ENCODE results near the gene GTF2E1.
"Not testable (repeated sequence)": the region's sequence is repeated elsewhere in the genome, so short reads cannot be mapped to it uniquely, and the experiment has no call there.

The GTF2E1 gene

DNA sequence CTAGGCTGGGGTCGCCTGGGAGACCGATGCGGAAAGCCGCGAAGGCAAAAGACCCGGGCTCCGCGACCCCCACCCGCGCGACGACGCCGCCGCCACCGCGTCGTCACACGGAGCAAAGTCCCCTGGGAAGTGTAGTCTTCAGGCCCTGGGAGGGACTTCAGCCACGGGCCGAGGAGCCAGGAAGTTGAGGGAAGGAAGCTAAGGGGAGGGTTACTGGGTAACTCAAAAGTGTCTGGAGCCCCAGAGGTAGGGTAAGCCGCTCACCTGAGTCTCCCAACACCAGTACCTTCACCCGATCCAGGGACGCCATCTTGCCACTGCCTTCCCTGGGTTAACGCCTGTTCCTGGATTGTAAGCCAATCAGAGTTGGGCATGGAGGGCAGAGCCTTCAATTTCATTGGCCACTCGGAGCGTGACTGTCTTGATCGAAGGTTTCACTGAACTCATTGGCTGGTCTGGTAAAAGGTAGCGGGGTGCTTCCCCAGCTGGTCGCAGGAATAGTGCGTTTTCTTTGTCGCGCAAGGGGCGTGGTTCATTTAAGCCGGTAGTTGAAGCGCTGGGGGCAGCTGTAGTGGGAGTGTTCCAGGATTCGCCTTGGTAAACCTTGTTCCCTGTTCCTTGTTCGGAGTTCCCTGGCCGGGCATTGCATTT is at the start of gene GTF2E1, which contains the start of gene RABL3:
GTF2E1 (plus strand) TSS at position 547 of the 651 bp plus-strand sequence. CDS start 7,809 bp downstream, outside the sequence.
RABL3 (minus strand) TSS at position 319 of the 651 bp plus-strand sequence; CDS start at position 310, 9 bp downstream.
- DNase-seq (ENCODE audit: low read depth in 2 of 2) = peak; percentile 100

DNA sequence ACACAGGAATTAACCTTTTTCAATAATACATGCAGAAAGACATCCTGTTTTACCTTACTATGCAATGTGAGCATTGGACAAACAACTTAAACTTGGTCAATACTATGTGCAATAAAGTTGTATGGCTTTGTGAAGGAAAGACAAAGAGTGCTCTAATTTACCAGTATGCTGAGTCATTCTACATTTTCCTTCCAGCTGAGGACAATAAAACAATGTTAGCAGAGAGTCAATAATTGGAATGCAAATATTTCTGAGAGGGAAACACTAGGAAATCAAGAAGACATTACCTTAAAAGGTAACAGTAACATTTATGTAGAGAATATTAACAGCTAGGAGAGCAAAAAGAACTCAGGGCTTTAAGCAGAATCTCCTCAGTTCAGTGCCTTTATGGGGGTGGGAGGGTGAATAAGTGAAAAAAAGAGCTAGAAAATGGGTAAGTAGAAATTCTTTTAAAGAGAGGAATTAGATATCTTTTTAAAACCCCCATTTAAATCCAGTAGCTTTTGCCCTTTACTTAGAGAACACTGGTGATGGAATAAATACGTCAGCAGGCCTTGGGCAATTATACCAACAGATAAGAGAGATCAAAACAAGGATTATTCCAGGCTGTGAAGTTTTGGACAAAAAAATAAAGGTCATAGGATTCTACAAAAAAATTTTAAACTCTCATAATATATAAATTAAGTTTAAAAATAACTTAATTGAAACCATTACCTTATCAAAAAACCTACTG is 48.9 kb upstream of the GTF2E1 start:
- peak; percentile 69 to 80 for DNase-seq (ENCODE audit: low read depth in 2 of 2)

DNA sequence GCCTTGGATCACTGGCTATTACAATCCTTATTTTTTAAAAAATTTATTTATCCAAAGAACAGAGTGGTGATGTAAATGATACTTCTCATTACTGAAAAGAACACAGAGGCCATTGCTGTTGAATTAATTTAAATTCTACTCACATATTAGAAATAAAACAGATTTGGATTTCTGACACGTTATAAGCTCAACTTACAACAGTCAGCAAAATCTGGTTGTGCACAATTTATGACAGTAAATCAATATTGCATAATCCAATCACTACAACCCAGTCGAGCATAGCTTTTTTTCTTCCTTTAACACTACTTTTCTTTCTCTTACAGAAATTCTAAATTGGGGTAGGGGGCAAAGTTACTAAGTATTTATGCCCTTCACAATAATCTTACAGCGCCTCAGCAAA is 43.2 kb upstream of the GTF2E1 start:
- DNase-seq (ENCODE audit: low read depth in 2 of 2) = no peak

DNA sequence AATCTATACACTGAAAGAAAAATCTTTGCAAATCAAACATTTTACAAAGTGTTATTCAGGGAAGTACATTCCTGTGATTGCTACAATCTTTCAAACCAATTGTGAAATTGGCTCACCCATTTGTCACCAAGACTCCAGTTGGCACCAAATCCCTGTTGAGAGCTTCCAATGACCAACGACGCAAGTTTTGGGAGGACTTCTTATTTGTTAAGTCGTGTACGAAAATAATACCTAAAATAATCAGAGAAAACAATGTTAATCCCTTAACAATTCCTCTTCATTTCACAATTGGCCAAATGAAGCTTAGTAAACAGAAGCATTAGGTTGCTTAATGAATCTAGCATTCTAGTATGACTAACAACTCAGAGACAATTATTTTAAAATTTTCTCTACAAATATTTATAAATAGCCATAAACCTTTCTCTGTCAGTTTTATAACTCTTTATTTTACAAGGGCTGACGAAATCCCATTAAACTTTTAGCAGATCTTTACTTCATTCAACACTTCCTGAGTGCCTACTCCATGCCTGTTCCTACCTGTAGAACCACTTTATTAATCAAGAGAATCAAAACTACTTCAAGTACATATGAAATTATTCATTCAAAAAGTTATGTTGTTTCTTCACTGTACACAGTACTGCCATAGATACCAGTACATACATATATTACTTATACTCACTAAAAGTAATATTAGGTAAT is 36.5 kb upstream of the GTF2E1 start:
- DNase-seq (ENCODE audit: low read depth in 2 of 2) = no peak

DNA sequence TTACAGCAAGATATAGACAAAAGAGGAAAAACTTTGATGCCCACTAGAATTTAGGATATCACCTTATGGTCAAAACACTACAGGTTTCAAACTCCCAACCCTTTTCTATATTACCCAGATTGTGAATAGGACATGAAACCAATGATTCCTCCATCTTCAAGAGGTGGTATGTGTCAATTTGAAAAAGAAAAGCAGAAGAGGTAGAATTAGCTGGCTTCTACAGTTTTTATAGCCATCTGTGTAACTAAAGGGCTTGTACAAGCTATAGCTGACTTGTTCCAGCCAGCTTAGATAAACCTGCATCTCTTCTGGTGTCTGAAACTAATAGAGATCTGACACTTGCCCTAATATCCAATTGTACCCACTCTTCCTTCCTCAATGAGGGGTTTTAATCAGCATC is 35.6 kb upstream of the GTF2E1 start:
- no peak for DNase-seq (ENCODE audit: low read depth in 2 of 2)

DNA sequence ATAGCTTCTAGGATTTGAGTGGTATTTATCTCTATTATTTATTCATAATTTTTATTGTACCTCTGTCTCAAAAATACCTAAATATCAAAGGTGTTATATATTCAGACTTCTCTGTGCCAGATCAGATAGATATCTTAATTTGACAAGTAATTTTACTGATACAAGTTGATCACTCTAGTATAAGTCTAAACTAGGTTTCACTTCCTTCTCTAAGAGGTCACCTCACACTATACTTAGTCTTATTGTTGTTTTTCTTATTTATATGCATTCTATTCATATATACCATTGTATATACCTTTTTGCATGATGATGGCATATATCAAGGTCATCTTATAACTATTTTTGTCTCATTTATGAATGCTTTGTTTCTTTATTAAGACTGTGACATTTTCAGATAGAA is 34.1 kb upstream of the GTF2E1 start:
- no peak for DNase-seq (ENCODE audit: low read depth in 2 of 2)

DNA sequence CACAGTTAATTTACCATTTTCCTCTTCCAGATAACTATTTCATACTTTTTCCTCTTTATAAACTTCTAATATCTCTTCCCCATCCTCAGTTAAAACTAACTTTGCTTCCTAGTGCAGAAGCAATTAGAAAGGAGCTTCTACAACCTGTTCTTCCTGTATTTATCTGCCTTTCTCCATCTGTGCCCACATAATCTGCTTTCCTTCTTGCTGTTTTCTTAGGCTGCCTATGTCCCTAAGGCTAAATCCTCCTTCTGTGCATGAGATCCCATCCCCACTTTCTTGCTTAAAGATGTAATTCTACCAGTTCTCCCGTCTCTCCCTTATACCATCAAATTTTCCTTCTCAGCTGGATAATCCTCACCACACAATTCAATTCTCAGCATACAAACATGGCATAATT is 32.2 kb upstream of the GTF2E1 start:
- no peak for DNase-seq (ENCODE audit: low read depth in 2 of 2)

DNA sequence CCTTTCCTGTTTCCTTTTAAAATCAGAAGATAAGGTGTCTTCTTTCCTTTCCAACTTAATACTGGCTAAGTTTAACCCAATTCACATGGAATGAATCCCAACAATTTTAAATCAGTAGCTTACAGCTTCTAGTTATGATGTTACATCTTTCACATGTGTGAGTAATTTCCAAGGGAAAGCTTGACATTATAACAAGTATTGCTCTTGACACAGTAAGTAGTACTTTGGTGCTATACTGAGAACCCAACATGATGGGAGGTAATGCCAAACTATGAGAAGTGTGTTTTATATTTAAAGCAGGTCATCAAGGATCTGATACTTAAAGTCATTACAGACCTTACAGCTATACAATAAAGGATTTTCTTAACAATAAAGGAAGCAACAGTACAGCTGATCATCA is 29.3 kb upstream of the GTF2E1 start:
- DNase-seq (ENCODE audit: low read depth in 2 of 2) = no peak

DNA sequence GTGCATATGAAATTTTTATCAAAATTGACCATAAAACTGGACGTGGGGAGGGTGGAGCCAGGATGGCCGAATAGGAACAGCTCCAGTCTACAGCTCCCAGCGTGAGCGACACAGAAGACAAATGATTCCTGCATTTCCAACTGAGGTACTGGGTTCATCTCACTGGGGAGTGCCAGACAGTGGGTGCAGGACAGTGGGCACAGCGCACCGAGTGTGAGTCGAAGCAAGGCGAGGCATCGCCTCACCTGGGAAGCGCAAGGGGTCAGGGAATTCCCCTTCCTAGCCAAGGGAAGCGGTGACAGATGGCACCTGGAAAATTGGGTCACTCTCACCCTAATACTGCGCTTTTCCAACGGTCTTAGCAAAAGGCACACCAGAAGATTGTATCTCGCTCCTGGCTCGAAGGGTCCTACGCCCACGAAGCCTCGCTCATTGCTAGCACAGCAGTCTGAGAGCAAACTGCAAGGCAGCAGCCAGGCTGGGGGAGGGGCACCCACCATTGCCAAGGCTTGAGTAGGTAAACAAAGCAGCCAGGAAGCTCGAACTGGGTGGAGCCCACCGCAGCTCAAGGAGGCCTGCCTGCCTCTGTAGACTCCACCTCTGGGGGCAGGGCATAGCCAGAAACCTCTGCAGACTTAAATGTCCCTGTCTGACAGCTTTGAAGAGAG is 23.2 kb upstream of the GTF2E1 start:
- not testable (repeated sequence) for DNase-seq (ENCODE audit: low read depth in 2 of 2)

DNA sequence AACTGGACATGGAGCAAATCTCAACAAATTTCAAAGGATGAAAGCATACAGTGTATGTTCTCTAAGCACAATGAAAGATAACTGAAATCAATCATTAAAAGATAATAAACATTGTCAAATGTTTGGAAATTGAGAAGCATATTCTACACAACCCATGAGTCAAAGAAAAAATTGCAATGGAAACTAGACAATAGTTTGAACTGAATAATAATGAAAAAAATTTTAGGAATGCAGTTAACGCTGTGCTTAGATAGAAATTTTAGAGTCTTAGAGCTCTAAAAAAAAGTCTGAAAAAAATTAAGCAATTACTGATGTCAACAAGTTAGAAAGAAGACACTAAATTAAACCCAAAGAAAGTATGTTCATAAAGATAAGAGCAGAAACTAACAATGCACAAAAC is 15.8 kb upstream of the GTF2E1 start:
- DNase-seq (ENCODE audit: low read depth in 2 of 2) = no peak

DNA sequence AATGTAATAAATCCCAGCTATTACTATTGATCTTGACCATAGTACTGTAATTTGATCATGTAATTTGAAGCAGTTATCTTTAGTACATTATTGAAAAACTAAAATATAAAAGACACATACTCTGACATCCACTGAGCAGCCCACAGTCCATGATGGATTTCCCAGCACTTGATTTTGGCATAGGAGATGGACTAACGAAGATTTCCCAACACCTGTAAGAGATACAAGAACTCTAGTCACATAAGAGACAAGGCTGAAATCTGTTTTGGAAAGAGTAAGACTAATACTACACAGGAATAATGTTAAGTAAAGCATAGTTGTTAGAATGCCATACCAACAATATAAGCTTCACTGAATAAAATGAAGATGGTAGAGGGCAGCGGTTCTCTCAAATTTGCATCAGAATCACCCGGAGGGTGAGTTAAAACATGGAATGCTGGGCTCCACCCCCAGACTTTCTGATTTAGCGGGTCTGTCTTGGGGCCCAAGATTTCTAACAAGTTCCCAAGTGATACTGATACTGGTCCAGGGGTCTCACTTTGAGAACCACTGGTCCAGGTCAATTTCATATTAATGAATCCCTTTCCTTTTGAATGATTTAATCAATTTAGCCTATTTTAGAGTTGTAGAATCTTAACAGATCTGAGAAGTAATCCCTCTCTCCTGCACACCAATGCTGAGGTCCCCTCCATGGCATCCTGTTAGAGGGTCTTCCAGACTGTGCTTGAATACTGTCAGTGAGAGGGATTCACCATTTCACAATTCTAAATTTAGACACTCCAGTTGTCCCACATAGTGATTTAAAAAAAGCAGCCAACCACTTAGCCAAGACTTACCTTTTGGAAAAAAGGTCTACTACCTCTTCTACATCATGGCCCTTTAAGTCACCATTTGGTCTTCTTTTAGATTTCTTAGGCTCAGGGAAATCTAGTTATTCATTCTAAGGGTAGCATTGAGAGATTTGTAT is 11.7 kb upstream of the GTF2E1 start:
- DNase-seq (ENCODE audit: low read depth in 2 of 2) = no peak

DNA sequence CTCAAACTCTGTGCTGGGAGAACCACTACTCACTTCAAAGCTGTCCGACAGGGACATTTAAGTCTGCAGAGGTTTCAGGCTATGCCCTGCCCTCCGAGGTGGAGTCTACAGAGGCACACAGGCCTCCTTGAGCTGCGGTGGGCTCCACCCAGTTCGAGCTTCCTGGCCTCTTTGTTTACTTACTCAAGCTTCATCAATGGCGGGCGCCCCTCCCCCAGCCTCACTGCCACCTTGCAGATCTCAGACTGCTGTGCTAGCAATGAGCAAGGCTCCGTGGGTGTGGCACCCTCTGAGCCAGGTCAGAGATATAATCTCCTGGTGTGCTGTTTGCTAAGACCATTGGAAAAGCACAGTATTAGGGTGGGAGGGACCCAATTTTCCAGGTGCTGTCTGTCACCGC is 4.5 kb upstream of the GTF2E1 start:
- DNase-seq (ENCODE audit: low read depth in 2 of 2) = not testable (repeated sequence)

DNA sequence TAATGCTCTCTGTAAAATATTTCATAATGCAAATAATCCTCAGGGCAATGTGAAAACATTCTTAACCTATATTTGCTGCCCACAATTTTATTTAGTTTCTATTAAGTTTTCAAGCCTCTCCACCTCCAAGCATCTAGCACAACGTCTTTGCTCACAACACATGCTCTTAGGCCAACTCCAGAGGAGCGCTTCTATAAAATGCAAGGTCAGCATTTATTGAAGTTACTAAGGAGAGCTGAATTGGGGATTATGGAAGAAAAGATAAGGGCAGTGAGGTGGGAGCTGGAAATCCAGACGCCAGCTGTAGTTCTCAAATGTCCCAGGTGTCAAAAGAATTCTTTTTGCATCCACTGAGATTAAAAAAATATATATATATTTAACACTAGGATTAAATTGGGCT is 1.2 kb upstream of the GTF2E1 start:
- DNase-seq (ENCODE audit: low read depth in 2 of 2) = no peak

DNA sequence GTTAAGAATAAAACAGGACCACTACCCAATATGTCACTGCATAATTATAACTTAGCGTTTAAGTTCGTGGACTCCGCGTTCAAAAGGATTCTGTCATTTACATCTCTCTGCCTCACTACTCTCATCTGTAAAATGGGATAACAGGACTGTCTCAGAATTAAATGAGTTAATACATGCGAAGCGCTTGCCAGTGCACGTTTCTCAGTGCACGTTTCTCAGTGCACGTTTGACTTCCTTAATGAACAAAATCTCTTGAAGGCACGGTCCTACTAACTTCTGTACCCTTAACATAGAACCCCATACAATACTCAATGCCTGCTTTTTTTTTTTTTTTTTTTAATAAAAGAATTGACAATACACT is 727 bp upstream of the GTF2E1 start:
- DNase-seq (ENCODE audit: low read depth in 2 of 2) = no peak

DNA sequence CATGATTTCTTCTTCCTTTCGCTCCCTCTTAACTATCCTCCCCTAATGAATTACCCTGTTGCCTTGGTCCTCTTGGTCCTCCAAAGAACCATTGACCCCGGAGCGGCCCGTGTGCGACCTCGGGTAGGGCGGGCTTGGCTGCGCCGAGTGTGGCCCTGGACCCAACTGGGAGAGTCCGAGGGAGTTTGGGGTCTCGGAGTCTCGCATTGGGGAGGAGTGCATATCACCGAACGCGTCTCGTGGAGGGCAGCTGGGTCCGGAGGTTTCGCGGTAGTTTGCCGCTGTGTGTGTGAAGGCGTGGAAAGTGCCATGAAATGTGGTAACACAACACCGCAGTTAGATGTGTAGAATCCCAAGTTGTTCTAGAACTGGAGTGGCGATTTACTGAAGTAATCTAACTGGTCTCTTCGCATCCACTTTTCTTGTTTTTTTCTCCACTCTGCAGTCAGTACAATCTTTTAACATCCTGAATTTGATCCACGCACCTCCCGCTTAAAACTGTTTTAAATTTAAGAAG is 363 bp downstream of the GTF2E1 start:
- no peak for DNase-seq (ENCODE audit: low read depth in 2 of 2)

DNA sequence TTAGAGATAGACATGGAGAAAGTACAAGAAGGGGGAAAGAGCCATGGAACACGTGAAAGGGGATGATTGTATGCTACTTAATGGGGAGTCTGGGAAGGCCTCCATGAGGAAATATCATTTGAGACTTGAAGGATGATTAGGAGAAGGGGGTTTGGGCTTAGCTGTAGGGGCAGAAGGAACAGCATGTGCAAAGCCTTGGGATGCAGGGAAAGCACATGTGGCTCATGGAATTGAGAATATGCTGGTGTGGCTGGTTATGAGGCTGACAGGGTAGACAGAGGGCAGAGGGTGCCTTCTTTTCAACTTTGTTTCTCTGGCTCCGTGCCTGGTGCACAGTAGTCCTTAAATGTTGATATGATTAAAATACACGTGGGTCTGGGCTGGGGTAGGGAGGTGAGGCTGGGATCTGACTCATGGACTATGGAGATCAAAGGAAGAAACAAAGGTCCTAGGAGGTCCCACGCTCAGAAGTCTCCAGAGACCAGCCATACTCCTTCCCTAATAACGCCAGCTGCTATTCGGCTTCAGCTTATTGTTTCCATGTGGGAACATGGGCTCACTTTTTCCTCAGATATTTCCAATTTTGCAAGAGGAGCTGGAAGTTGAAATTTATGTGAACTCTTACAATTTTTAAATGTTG is 1.1 kb downstream of the GTF2E1 start:
- peak; percentile 32 to 33 for DNase-seq (ENCODE audit: low read depth in 2 of 2)

DNA sequence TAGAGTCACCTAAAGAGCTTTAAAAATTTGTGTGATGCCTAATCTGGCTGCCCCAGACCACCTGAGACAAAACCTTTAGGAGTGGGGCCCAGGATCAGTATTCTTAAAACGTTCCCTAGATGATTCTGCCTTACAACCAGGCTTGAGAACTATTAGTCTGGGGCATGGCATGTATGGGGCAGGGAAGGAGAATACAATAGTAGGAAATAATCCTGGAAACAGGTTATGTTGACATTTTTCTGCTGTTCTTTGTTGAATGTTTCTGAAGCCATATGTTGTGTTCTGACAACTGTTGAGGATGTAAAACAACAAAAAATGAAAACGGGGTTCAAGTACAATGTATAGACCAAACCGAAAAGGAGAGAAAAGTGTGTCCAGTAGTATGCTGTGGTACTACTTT is 2.9 kb downstream of the GTF2E1 start:
- DNase-seq (ENCODE audit: low read depth in 2 of 2) = no peak

DNA sequence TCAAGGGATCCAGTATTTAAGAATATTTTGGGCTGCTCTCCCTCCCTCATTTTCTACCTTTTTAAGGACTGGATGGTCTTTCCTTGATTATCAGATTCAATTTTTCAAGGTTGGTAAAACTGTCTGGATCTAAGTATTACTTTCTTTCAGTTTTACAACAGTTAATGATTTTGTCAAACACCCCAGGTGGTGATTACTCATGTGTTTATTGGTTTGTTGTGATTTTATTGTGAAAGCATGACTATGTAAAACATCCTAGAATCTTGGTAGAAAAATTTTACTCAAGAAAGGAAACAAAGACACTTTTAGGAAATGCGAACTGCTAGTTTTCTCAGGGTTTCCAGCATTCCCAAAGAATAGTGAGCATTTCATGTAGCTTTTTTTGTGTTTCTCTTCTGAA is 7.3 kb downstream of the GTF2E1 start:
- DNase-seq (ENCODE audit: low read depth in 2 of 2) = no peak

DNA sequence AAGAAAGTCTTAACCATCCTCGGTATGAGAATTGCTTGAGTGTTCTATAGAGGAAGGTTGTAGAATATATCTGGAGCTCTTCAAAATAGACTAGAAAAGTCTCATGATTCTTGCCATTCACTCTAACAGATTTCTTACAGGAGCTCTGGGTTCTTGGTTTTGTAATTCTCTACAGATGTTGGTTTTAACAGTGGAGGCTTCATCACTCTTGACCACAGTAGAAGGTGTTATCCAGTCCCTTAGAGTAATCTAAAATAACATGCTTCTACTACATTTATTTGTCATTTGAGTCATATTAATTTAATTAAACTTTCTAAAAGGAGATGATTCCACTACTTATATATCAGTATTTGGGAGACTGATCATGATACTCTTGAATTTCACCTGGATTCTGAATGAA is 9.7 kb downstream of the GTF2E1 start:
- no peak for DNase-seq (ENCODE audit: low read depth in 2 of 2)

DNA sequence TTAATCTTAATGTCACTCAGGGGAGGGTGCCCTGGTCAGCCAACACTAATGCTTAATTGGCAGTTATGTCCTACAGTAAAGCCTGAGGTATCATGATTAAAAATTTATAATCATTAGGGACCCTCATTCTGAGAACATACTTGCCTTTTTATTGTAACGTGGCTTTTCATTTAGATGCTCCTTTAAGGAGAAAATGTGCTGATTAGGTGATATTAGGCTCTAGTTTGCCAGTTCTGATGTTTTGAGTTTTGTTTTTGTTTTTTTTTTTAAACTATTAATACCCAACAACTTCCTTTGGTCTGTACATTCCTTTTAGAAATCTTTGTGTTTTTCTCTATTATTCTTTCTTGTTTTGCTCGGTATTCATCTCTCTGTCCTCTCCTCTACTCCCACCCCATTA is 10.3 kb downstream of the GTF2E1 start:
- no peak for DNase-seq (ENCODE audit: low read depth in 2 of 2)

Measured in fibroblast of skin of left quadriceps (primary cell).